Fibroblast of lung (primary cell): Measurements from ENCODE around the gene KIF26B. TPM values are rescaled to one million over a fixed set of nuclear protein-coding genes. Genes with fewer than 3 reads are reported as not detected.

Source experiments
- DNase-seq, 2 donors: peaks; one replicate each; pipeline versions ENCODE4 v3.0.0 to v3.0.0-alpha.2; 2010; ENCODE audit warnings: low read depth in 2 of 2
- H2AFZ ChIP-seq: 2 replicates; pipeline ENCODE4 v1.5.1; 2012; ENCODE audit warnings: low read length, control low read depth, inconsistent platforms
- H3K27ac ChIP-seq: 2 replicates; pipeline ENCODE4 v1.5.1; 2011; ENCODE audit warnings: low read length, control low read depth; ENCODE audit not compliant: insufficient read depth
- H3K27me3 ChIP-seq: 2 replicates; pipeline ENCODE4 v1.5.1; 2011; ENCODE audit warnings: mild to moderate bottlenecking, low read length; ENCODE audit not compliant: control insufficient read depth, insufficient read depth
- H3K36me3 ChIP-seq: 2 replicates; pipeline ENCODE4 v1.5.1; 2011; ENCODE audit warnings: low read length; ENCODE audit not compliant: control insufficient read depth, insufficient read depth
- H3K4me1 ChIP-seq: 2 replicates; pipeline ENCODE4 v1.5.1; 2011; ENCODE audit warnings: low read length; ENCODE audit not compliant: control insufficient read depth, insufficient read depth; ENCODE audit errors: extremely low read depth
- H3K4me2 ChIP-seq: 2 replicates; pipeline ENCODE4 v1.5.1; 2011; ENCODE audit warnings: low read length, control low read depth; ENCODE audit not compliant: insufficient read depth; ENCODE audit errors: extremely low read depth
- H3K4me3 ChIP-seq, 4 experiments: fragments of 200-600 bp in 1 of 4; sonication (generic) in 1 of 4; replicated peaks in 1 of 4; 2 replicates each; pipeline ENCODE4 v1.5.1; 2011 to 2016; ENCODE audit warnings: low read length in 4 of 4, low read depth in 3 of 4, mild to moderate bottlenecking in 3 of 4, control low read depth in 2 of 4, inconsistent platforms in 1 of 4, mixed read lengths in 1 of 4; ENCODE audit not compliant: insufficient read depth in 1 of 4; ENCODE audit errors: control extremely low read depth in 1 of 4
- H3K79me2 ChIP-seq: 2 replicates; pipeline ENCODE4 v1.5.1; 2012; ENCODE audit warnings: mild to moderate bottlenecking, low read length, inconsistent platforms; ENCODE audit not compliant: control insufficient read depth, insufficient read depth
- H3K9ac ChIP-seq: 2 replicates; pipeline ENCODE4 v1.5.1; 2011; ENCODE audit warnings: mild to moderate bottlenecking, low read length, control low read depth; ENCODE audit not compliant: insufficient read depth
- H3K9me3 ChIP-seq: 2 replicates; pipeline ENCODE4 v1.5.1; 2012; ENCODE audit warnings: low read depth, low read length; ENCODE audit not compliant: control insufficient read depth, insufficient read depth
- H4K20me1 ChIP-seq: 2 replicates; pipeline ENCODE4 v1.5.1; 2011; ENCODE audit warnings: low read length; ENCODE audit not compliant: control insufficient read depth, insufficient read depth; ENCODE audit errors: extremely low read depth
- EZH2 ChIP-seq: IDR thresholded peaks from 2 replicates; pipeline ENCODE4 v1.5.1; 2012; ENCODE audit warnings: low read length, control low read depth, mild to moderate bottlenecking; ENCODE audit errors: missing control alignments
- polyA plus RNA-seq, 2 donors: library from polyadenylated mRNA; depleted of rRNA in 1 of 2; stranded (reverse) in 1 of 2; unstranded in 1 of 2; fragments of >200 nt; gene quantifications; 2 replicates each; pipeline ENCODE4 v1.2.1, GENCODE V29; 2011 to 2012; ENCODE audit warnings: missing spikeins in 1 of 2
- total RNA-seq: library from RNA; depleted of rRNA; stranded (reverse); fragments of >200 nt; gene quantifications from 2 replicates; pipeline ENCODE4 v1.2.1, GENCODE V29; 2014
- TF ChIP-seq, protein P1 (sequence below), 2 donors: IDR thresholded peaks in 1 of 2; conservative IDR thresholded peaks in 1 of 2; 1 replicate in 1 of 2; 2 replicates in 1 of 2; pipeline ENCODE4 v1.5.1; 2011 to 2012; ENCODE audit warnings: low read length in 2 of 2, control low read depth in 1 of 2, inconsistent platforms in 1 of 2, low read depth in 1 of 2, mild to moderate bottlenecking in 1 of 2

Gene KIF26B
- total and polyA plus RNA-seq, 2 donors (not counting 1 experiment from before 2014, with no cell fraction given), result 5.3 to 6.1 TPM

DNA sequence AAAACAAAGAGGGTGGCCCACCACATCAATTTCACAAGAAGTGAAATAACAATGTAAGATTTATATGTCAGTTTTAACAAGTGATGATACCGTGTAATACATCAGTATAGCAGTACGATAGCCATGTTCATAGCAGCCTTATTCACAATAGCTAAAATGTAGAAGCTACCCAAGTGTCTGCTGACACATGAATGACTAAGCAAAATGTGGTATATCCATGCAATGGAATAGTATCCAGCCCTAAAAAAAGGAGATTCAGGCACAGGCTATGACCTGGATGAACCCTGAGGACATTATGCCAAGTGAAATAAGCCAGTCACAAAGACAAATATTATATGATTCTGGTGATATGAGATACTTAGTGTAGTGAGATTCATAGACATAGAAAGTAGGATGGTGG is 18.0 kb downstream of the KIF26B start:
- H3K9me3 ChIP-seq, result no peaks in the 10 kb centered on the region
- TF ChIP-seq, protein P1, sequence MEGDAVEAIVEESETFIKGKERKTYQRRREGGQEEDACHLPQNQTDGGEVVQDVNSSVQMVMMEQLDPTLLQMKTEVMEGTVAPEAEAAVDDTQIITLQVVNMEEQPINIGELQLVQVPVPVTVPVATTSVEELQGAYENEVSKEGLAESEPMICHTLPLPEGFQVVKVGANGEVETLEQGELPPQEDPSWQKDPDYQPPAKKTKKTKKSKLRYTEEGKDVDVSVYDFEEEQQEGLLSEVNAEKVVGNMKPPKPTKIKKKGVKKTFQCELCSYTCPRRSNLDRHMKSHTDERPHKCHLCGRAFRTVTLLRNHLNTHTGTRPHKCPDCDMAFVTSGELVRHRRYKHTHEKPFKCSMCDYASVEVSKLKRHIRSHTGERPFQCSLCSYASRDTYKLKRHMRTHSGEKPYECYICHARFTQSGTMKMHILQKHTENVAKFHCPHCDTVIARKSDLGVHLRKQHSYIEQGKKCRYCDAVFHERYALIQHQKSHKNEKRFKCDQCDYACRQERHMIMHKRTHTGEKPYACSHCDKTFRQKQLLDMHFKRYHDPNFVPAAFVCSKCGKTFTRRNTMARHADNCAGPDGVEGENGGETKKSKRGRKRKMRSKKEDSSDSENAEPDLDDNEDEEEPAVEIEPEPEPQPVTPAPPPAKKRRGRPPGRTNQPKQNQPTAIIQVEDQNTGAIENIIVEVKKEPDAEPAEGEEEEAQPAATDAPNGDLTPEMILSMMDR (conservative IDR thresholded peaks at IDR 0.05 in 1 of 2, IDR thresholded peaks at IDR 0.05 in 1 of 2; ENCODE audit: low read depth in 1 of 2, low read length in 2 of 2), result no peak
- TF ChIP-seq EZH2, result no peak
- no peak overlapping the region for H3K27ac ChIP-seq
- no peaks in the 10 kb centered on the region for H3K36me3 ChIP-seq
- H3K79me2 ChIP-seq, result no peaks in the 10 kb centered on the region
- no peaks in the 10 kb centered on the region for H4K20me1 ChIP-seq
- H3K27me3 ChIP-seq, result no peaks in the 10 kb centered on the region
- H3K4me1 ChIP-seq, result no peaks in the 10 kb centered on the region
- no peak overlapping the region for H3K9ac ChIP-seq
- H2AFZ ChIP-seq, result no peak overlapping the region
- DNase-seq, result no peak
- H3K4me2 ChIP-seq, result no peak overlapping the region
- H3K4me3 ChIP-seq, result no peak overlapping the region

DNA sequence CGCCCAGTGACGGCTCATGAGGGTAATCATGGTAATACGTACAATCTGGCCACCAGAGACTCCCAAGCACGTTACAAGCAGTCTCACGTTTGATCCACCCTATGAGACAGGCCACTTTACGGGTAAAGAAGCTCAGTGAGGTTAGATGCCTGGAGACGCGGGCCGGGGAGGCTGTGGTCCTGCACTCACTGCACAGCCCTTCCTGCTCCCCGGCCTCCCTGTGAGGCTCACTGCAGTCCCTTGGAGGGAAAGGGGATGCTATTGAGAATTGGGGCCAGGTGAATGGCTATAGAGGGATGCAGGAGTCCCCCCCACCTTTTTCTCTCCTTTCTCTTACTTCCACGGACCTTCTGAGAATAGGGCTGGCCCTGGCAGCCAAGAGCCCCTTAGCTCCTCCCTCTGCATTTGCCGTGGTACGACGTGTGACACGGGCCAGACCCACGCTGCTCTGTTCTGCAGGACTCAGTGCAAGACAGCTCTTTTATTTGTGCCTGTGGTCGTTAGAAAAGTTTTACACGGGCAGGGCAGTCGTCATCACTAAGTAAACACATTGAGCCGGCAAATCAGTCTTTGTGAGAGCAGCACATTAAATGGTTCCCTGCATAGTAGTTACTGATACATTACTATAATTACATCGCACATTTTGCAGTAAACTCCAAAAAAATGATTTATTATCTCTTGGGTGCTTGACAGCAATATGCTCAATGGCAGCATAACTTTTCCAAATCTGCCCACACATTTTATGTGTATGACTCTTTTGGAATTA is 18.8 kb downstream of the KIF26B start:
- Histone ChIP-seq H2AFZ (no peak overlapping the region), H3K36me3 (no peaks in the 10 kb centered on the region), H3K27me3 (no peaks in the 10 kb centered on the region), H3K79me2 (no peaks in the 10 kb centered on the region), H3K4me2 (no peak overlapping the region), H3K9ac (no peak overlapping the region), H3K4me1 (no peaks in the 10 kb centered on the region), H3K9me3 (no peaks in the 10 kb centered on the region), H3K27ac (no peak overlapping the region), H4K20me1 (no peaks in the 10 kb centered on the region), H3K4me3 (no peak overlapping the region)
- DNase-seq, result peak; percentile 9 to 44
- TF ChIP-seq, protein P1 (conservative IDR thresholded peaks at IDR 0.05 in 1 of 2, IDR thresholded peaks at IDR 0.05 in 1 of 2; ENCODE audit: low read depth in 1 of 2, low read length in 2 of 2), result no peak
- TF ChIP-seq EZH2, result no peak

DNA sequence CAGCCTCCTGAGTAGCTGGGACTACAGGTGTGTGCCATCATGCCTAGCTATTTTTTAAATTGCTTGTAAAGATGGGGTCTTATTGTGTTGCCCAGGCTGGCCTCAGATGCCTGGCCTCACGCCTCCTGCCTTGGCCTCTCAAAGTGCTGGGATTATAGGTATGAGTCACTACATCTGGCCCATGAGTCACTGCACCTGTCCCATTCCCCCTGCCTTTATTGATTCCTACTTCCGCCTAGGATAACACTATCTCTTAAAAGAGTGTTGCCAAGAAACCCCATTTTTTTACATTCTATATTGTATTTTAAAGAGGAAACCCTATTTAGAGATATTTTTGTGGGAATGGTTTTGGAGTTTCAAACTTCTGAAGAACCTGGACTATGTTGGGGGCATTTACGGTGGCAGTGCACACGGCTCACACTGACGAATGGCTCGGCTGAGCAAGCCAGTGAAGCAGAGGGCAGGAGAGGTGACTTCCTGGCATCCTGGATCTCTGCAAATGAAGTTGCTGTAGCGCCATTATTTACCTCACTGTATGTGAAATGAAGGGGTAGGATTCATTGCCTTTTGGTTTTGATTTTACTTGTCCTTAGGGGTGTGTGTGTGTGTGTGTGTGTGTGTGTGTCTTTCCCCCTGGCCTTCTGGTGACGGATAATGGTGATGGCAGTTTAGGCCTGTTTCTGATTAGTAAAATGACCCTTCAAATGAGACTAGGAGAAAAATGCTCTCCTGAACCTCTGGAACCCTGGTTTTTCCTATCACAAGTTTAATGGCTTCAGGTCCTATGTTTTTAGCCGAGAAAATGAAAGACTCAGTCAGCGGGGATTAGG is 22.5 kb downstream of the KIF26B start:
- H3K9me3 ChIP-seq, result no peaks in the 10 kb centered on the region
- no peaks in the 10 kb centered on the region for H3K79me2 ChIP-seq
- H2AFZ ChIP-seq, result no peak overlapping the region
- peak in 1 of 2 donors; percentile 10 for DNase-seq
- H3K9ac ChIP-seq, result no peak overlapping the region
- H3K4me3 ChIP-seq, result no peak overlapping the region
- no peak overlapping the region for H3K27ac ChIP-seq
- no peaks in the 10 kb centered on the region for H3K27me3 ChIP-seq
- H3K4me2 ChIP-seq, result no peak overlapping the region
- H3K4me1 ChIP-seq, result no peaks in the 10 kb centered on the region
- no peak for TF ChIP-seq EZH2
- TF ChIP-seq, protein P1 (conservative IDR thresholded peaks at IDR 0.05 in 1 of 2, IDR thresholded peaks at IDR 0.05 in 1 of 2; ENCODE audit: low read depth in 1 of 2, low read length in 2 of 2), result no peak
- H3K36me3 ChIP-seq, result no peaks in the 10 kb centered on the region
- no peaks in the 10 kb centered on the region for H4K20me1 ChIP-seq
